ENCODE results near the gene ZNF268. TPM values are rescaled to one million over a fixed set of nuclear protein-coding genes. Genes with fewer than 3 reads are reported as not detected.

The ZNF268 gene
- total and polyA plus RNA-seq, 2 of the 8 experiments (the other 6 are each of a cell fraction or from before 2014, with no cell fraction given): 6.3 to 22.3 TPM

GRCh38 chr12:133201888-133202287 lies 20.6 kb downstream of the ZNF268 start:
- no peak overlapping the region for H3K9ac ChIP-seq (replicated peaks in 1 of 4; ENCODE audit: extremely low read depth in 1 of 4, low read depth in 3 of 4, low read length in 3 of 4)
- WGBS, 2 experiments (ENCODE audit: extremely low coverage in 1 of 2, insufficient coverage in 1 of 2, insufficient read length in 1 of 2, insufficient replicate concordance in 2 of 2, low coverage in 1 of 2, low lambda C conversion rate in 2 of 2, missing lambda C conversion rate in 1 of 2): 96% methylated on average over 2 of the region's 2 CpGs; no CpG with 5 or more reads in 1 of the 2 experiments
- ChIA-PET CTCF (ENCODE audit: partially characterized antibody) (interaction anchor here (1.4 kb wide), 1 partner anchor 20 kb away, joined by 4 read pairs; the partner anchor contains the start of gene ZNF268), POLR2A (ENCODE audit: partially characterized antibody) (interaction anchor here (1.0 to 2.1 kb wide), 3 partner anchors 32 to 122 kb away, joined by 3 to 6 read pairs (median 4); no protein-coding TSS in a partner anchor)
- no peak overlapping the region for H4K5ac ChIP-seq (ENCODE audit: insufficient read length, low read depth, low read length)
- no peaks in the 10 kb centered on the region for H3K79me1 ChIP-seq (ENCODE audit: low read depth, low read length)
- H3K27ac ChIP-seq (ENCODE audit: low read depth, low read length): no peak overlapping the region
- H4K8ac ChIP-seq (ENCODE audit: extremely low read depth, insufficient read depth, low read length): no peak overlapping the region
- H3K4me1 ChIP-seq (replicated peaks in 1 of 4; ENCODE audit: control insufficient read depth in 3 of 4, insufficient read depth in 4 of 4, low read length in 3 of 4): no peaks in the 10 kb centered on the region
- H3K36me3 ChIP-seq (ENCODE audit: control insufficient read depth in 2 of 4, insufficient read depth in 4 of 4, low read length in 3 of 4): peaks cover 2 to 47% (median 21%) of the 10 kb centered on the region in 4 experiments; a peak in 7 of 8 replicates
- no peak overlapping the region for H3K56ac ChIP-seq (replicated peaks; ENCODE audit: insufficient read length, low read depth, low read length)
- H3K4me3 ChIP-seq (ENCODE audit: extremely low read depth in 1 of 4, insufficient read depth in 2 of 4, low read depth in 3 of 4, low read length in 4 of 4): peak overlapping the region in 1 of 4 experiments; percentile 49; a peak in 1 of 8 replicates
- H3K14ac ChIP-seq (ENCODE audit: insufficient read length): no peak overlapping the region
- H2BK120ac ChIP-seq (replicated peaks; ENCODE audit: low read depth, low read length): no peak overlapping the region
- H3K4me2 ChIP-seq (ENCODE audit: insufficient read depth in 1 of 2, low read depth in 2 of 2, low read length in 2 of 2): no peak overlapping the region
- no peak overlapping the region for H2BK20ac ChIP-seq (ENCODE audit: low read length)
- FAIRE-seq (no peak), DNase-seq (ENCODE audit: low read depth in 1 of 2, low spot score in 2 of 2) (no peak)
- no peak overlapping the region for H2BK15ac ChIP-seq (ENCODE audit: low read length)
- H2AFZ ChIP-seq (ENCODE audit: low read length): no peak overlapping the region
- H4K91ac ChIP-seq (replicated peaks; ENCODE audit: insufficient read length, low read length): no peak overlapping the region
- TF ChIP-seq YY1 (IDR thresholded peaks at IDR 0.05; ENCODE audit: low read depth, low read length) (no peak), RNF2 (IDR thresholded peaks at IDR 0.05; ENCODE audit: borderline replicate concordance, low read depth, low read length, missing control alignments, poor library complexity, severe bottlenecking) (no peak)
- peaks cover 60 to 65% of the 10 kb centered on the region in 2 experiments for H3K9me3 ChIP-seq (ENCODE audit: insufficient read depth in 2 of 2, low read depth in 1 of 2, low read length in 1 of 2)
- no peak overlapping the region for H2BK12ac ChIP-seq (ENCODE audit: low read depth, low read length)
- H2BK5ac ChIP-seq (ENCODE audit: low read depth, low read length): no peak overlapping the region
- H2AK5ac ChIP-seq (ENCODE audit: low read depth, low read length): no peak overlapping the region
- H3K27me3 ChIP-seq (replicated peaks in 1 of 4; ENCODE audit: control insufficient read depth in 3 of 4, extremely low read depth in 1 of 4, insufficient read depth in 3 of 4, low read length in 3 of 4): no peaks in the 10 kb centered on the region
- H4K20me1 ChIP-seq (replicated peaks in 1 of 2; ENCODE audit: control insufficient read depth in 1 of 2, insufficient read depth in 2 of 2, low read length in 2 of 2): no peaks in the 10 kb centered on the region
- no peak overlapping the region for H3K18ac ChIP-seq (ENCODE audit: extremely low read depth, low read length)
- no peak overlapping the region for H3K23ac ChIP-seq (ENCODE audit: insufficient read length)
- H3K23me2 ChIP-seq (ENCODE audit: low read depth, low read length): no peaks in the 10 kb centered on the region
- H3K79me2 ChIP-seq (ENCODE audit: control insufficient read depth in 1 of 2, insufficient read depth in 2 of 2, low read length in 2 of 2): no peaks in the 10 kb centered on the region
- H3K4ac ChIP-seq (replicated peaks; ENCODE audit: insufficient read length, low read depth, low read length): no peak overlapping the region

Measured in H1 (cell line).